ENCODE measurements around the gene SH3GL1. TPM values are rescaled to one million over a fixed set of nuclear protein-coding genes. Genes with fewer than 3 reads are reported as not detected.

The SH3GL1 gene
- total and polyA plus RNA-seq, 2 of the 4 experiments (the other 2 are of a cell fraction): 28.1 to 138 TPM

- TF ChIP-seq ELK1 (IDR thresholded peaks at IDR 0.05; ENCODE audit: borderline replicate concordance, low read depth, low read length): no peak
Measured at GRCh38 chr19:4373601-4374497, 26.5 kb downstream of the SH3GL1 start (continued).

GRCh38 chr19:4373013-4373367, 27.4 kb downstream of the SH3GL1 start:
- Histone ChIP-seq H3K4ac (ENCODE audit: low read depth, low read length) (peak overlapping the region; percentile 97), H2BK120ac (ENCODE audit: low read depth, low read length) (peak overlapping the region; percentile 91; the same call in 1 of the 2 replicates), H3K36me3 (ENCODE audit: control insufficient read depth, insufficient read depth, low read length) (peaks cover 5% of the 10 kb centered on the region), H3K4me1 (ENCODE audit: control insufficient read depth, insufficient read depth, low read length) (peaks cover 63% of the 10 kb centered on the region), H3K23ac (ENCODE audit: low read depth, low read length) (peak overlapping the region; percentile 77), H4K5ac (ENCODE audit: low read depth, low read length) (no peak overlapping the region), H3K9me1 (ENCODE audit: insufficient read depth, low read length) (peaks cover 42% of the 10 kb centered on the region), H2AK9ac (replicated peaks; ENCODE audit: low read depth, low read length, poor library complexity) (peak overlapping the region; percentile 92), H2AFZ (replicated peaks; ENCODE audit: low read length, poor library complexity) (no peak overlapping the region), H3K4me2 (ENCODE audit: low read depth, low read length) (no peak overlapping the region), H2BK15ac (ENCODE audit: low read depth, low read length) (no peak overlapping the region), H3K9me3 (ENCODE audit: control insufficient read depth, insufficient read depth, low read length) (no peaks in the 10 kb centered on the region), H2BK5ac (ENCODE audit: low read depth, low read length, poor library complexity, severe bottlenecking) (peak overlapping the region; percentile 94), H3K4me3 (ENCODE audit: insufficient read depth, low read depth, low read length) (no peak overlapping the region), H4K20me1 (ENCODE audit: insufficient read depth, low read length) (peaks cover 68% of the 10 kb centered on the region), H3K79me1 (ENCODE audit: low read depth in 1 of 2, low read length in 2 of 2) (peaks cover 13 to 98% of the 10 kb centered on the region in 2 experiments; a peak in 3 of 4 replicates), H4K8ac (ENCODE audit: low read depth in 2 of 2, low read length in 2 of 2) (peak overlapping the region; percentile 82 to 95; a peak in 2 of 4 replicates), H4K91ac (ENCODE audit: insufficient read depth, low read depth, low read length) (peak overlapping the region; percentile 20; the same call in 1 of the 2 replicates), H2BK20ac (ENCODE audit: low read depth, low read length) (no peak overlapping the region), H3K14ac (replicated peaks; ENCODE audit: low read depth, low read length) (peak overlapping the region; percentile 74; the same call in 1 of the 2 replicates), H3K18ac (ENCODE audit: low read depth, low read length) (no peak overlapping the region), H3K27me3 (ENCODE audit: control insufficient read depth, insufficient read depth, low read length) (no peaks in the 10 kb centered on the region), H2AK5ac (ENCODE audit: low read depth, low read length) (peak overlapping the region; percentile 73; the same call in 1 of the 2 replicates), H3K27ac (ENCODE audit: insufficient read depth, low read length) (peak overlapping the region; percentile 90), H3K9ac (ENCODE audit: low read depth, low read length) (peak overlapping the region; percentile 64), H3K56ac (ENCODE audit: extremely low read depth, insufficient read depth, low read length) (no peak overlapping the region; the same call in 1 of the 2 replicates)
- TF ChIP-seq POLR2A (IDR thresholded peaks at IDR 0.05; ENCODE audit: low read depth, low read length): no peak
- TF ChIP-seq MXI1 (IDR thresholded peaks at IDR 0.05; ENCODE audit: borderline replicate concordance, low read depth, low read length): no peak
- TF ChIP-seq CEBPB (IDR thresholded peaks at IDR 0.05; ENCODE audit: low read depth, low read length): no peak
- no peak for TF ChIP-seq BHLHE40 (IDR thresholded peaks at IDR 0.05; ENCODE audit: low read depth, low read length)
- no peak for TF ChIP-seq RCOR1 (IDR thresholded peaks at IDR 0.05; ENCODE audit: insufficient replicate concordance, low read length)
- TF ChIP-seq FOS (IDR thresholded peaks at IDR 0.05; ENCODE audit: low read depth, low read length): no peak
- TF ChIP-seq CHD1 (IDR thresholded peaks at IDR 0.05; ENCODE audit: low read depth, low read length): no peak
- TF ChIP-seq RFX5 (IDR thresholded peaks at IDR 0.05; ENCODE audit: low read depth, low read length): no peak
- TF ChIP-seq NFE2L2 (IDR thresholded peaks at IDR 0.05; ENCODE audit: low read depth, low read length): no peak
- no peak for TF ChIP-seq MAFK (IDR thresholded peaks at IDR 0.05; ENCODE audit: low read depth, low read length)
- ChIA-PET CTCF (no interaction called here), POLR2A (ENCODE audit: unreplicated experiment) (no interaction called here)
- intact Hi-C loops (cut with micrococcal nuclease) (no loop called here), dilution Hi-C loops (cut with HindIII; ENCODE audit: low sequenced_read_pairs, unreplicated experiment) (no loop called here), in situ Hi-C loops (cut with MboI; ENCODE audit: low sequenced_read_pairs) (no loop called here)
- no CpG with 5 or more reads among the region's 8 CpGs for WGBS, 2 experiments (ENCODE audit: extremely low coverage in 2 of 2, insufficient read length in 1 of 2)
- ATAC-seq (ENCODE audit: low read depth) (no peak), DNase-seq (no peak)
- BruUV-seq (replicated peaks): no TSS peak

Data from IMR-90 (cell line).